Spleen (tissue), 11 donors: ENCODE measurements around the gene THSD4. TPM values are rescaled to one million over a fixed set of nuclear protein-coding genes. Genes with fewer than 3 reads are reported as not detected.

Experiments used
- DNase-seq: peaks from one replicate; pipeline ENCODE4 v3.0.0-alpha.2; 2020
- H3K27ac ChIP-seq, 8 donors: fragments of 200-600 bp; sonication (generic) in 7 of 8; 1 replicate in 4 of 8; 2 replicates in 4 of 8; pipeline versions ENCODE4 v1.5.0 to v1.8.0; 2016 to 2021; ENCODE audit warnings: inconsistent platforms in 4 of 8, mild to moderate bottlenecking in 4 of 8, moderate library complexity in 1 of 8
- H3K27me3 ChIP-seq, 7 donors: fragments of 200-600 bp; sonication (generic) in 6 of 7; replicated peaks in 1 of 7; 1 replicate in 4 of 7; 2 replicates in 3 of 7; pipeline versions ENCODE4 v1.5.0 to v1.8.0; 2016 to 2021; ENCODE audit warnings: inconsistent platforms in 3 of 7, mild to moderate bottlenecking in 1 of 7
- H3K36me3 ChIP-seq, 6 donors: fragments of 200-600 bp; sonication (generic) in 5 of 6; 1 replicate in 4 of 6; 2 replicates in 2 of 6; pipeline versions ENCODE4 v1.5.0 to v1.8.0; 2016 to 2021; ENCODE audit warnings: inconsistent platforms in 2 of 6
- H3K4me1 ChIP-seq, 6 donors: fragments of 200-600 bp; sonication (generic) in 5 of 6; 1 replicate in 3 of 6; 2 replicates in 3 of 6; pipeline versions ENCODE4 v1.5.0 to v1.8.0; 2016 to 2021; ENCODE audit warnings: inconsistent platforms in 3 of 6
- H3K4me3 ChIP-seq, 8 donors: fragments of 200-600 bp; sonication (generic) in 7 of 8; 1 replicate in 4 of 8; 2 replicates in 4 of 8; pipeline versions ENCODE4 v1.5.0 to v1.8.0; 2016 to 2021; ENCODE audit warnings: inconsistent platforms in 4 of 8, mild to moderate bottlenecking in 4 of 8, moderate library complexity in 2 of 8
- H3K9me3 ChIP-seq, 8 donors: fragments of 200-600 bp; sonication (generic) in 7 of 8; 1 replicate in 4 of 8; 2 replicates in 4 of 8; pipeline versions ENCODE4 v1.5.0 to v1.8.0; 2016 to 2021; ENCODE audit warnings: inconsistent platforms in 4 of 8
- POLR2A ChIP-seq, 3 donors: fragments of 450-650 bp; IDR thresholded peaks; one replicate each; pipeline ENCODE4 v1.5.1; 2017; ENCODE audit warnings: antibody characterized with exemption in 3 of 3, mild to moderate bottlenecking in 1 of 3
- POLR2AphosphoS5 ChIP-seq, 3 donors: sonication (generic); formaldehyde crosslinking; IDR thresholded peaks; one replicate each; pipeline ENCODE4 v1.5.1; 2017; ENCODE audit warnings: antibody characterized with exemption in 3 of 3
- WGBS, 5 donors: extraction: QIAGEN DNeasy Blood & Tissue Kit in 3 of 5; methylation state at CpG; one replicate each; pipeline versions ENCODE4 v1.1.5 to v1.1.7; 2013 to 2018; 5-methylcytosine and 5-hydroxymethylcytosine counted together
- intact Hi-C: fragments of 100-400 bp; cut with DNase I; formaldehyde crosslinking; loops from one replicate; pipeline ENCODE4 v1.15.0; 2023; ENCODE audit warnings: low total_unique reads
- polyA plus RNA-seq, 3 donors: library from polyadenylated mRNA; stranded (reverse); fragments of 200-250 nt; gene quantifications; one replicate each; pipeline ENCODE4 v1.2.1, GENCODE V29; 2013
- total RNA-seq, 7 donors: library from RNA; depleted of rRNA in 3 of 7; stranded (reverse); fragments of >200 nt in 3 of 7; fragmentation: NEBNext Ultra II Directional in 4 of 7; extraction: Animal tissue kit (Norgen Biotek cat#: 25700) in 4 of 7; gene quantifications; one replicate each; pipeline versions ENCODE4 v1.1.0 to v1.2.1, GENCODE V29; 2016 to 2021
- TF ChIP-seq, protein P1 (sequence below), 11 experiments: fragments of 200-600 bp in 7 of 11; fragments of 450-650 bp in 4 of 11; sonication (generic) in 4 of 11; IDR thresholded peaks in 8 of 11; conservative IDR thresholded peaks in 3 of 11; 1 replicate in 7 of 11; 2 replicates in 4 of 11; pipeline versions ENCODE4 v1.4.0 to v1.8.0; 2016 to 2021; ENCODE audit warnings: antibody characterized with exemption in 11 of 11, inconsistent platforms in 4 of 11, mild to moderate bottlenecking in 1 of 11
- donor health status: healthy with polysubstance abuse.
- donor health status: DM: no; HTN: no; CAD: no; lungs with moderate emphysema.
- donor health status: DM: no; HTN: no; CAD: no.
- donor health status: Bipolar disorder and iron deficiency.
- donor health status: healthy.
- donor health status: DM: no; HTN: no; CAD: no.
- donor health status: DM: yes; HTN: yes; CAD: no.

THSD4 gene
- total and polyA plus RNA-seq, 10 donors, result 0.29 to 11.3 (median 3.4) TPM

DNA sequence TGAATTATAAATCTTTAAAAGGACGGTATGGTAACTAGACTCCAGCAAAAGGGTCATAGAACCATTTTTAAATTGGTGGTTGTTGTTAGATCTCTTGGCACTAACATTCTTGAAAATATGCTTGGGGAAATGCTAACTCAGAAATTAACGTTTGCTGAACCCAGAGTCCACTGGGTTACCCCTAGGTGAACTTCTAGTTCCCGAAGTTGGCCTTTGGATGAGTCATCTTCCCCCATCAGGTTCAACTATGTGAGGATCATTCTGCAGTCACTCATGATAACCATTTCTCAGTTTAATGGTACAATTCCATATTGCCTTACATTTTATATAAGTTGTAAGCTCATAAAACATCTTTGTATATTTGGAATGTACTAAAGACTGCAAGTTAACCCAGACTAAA is 204.7 kb downstream of the THSD4 start:
- TF ChIP-seq POLR2A (IDR thresholded peaks at IDR 0.05) (no peak), POLR2AphosphoS5 (IDR thresholded peaks at IDR 0.05) (no peak)
- TF ChIP-seq, protein P1, sequence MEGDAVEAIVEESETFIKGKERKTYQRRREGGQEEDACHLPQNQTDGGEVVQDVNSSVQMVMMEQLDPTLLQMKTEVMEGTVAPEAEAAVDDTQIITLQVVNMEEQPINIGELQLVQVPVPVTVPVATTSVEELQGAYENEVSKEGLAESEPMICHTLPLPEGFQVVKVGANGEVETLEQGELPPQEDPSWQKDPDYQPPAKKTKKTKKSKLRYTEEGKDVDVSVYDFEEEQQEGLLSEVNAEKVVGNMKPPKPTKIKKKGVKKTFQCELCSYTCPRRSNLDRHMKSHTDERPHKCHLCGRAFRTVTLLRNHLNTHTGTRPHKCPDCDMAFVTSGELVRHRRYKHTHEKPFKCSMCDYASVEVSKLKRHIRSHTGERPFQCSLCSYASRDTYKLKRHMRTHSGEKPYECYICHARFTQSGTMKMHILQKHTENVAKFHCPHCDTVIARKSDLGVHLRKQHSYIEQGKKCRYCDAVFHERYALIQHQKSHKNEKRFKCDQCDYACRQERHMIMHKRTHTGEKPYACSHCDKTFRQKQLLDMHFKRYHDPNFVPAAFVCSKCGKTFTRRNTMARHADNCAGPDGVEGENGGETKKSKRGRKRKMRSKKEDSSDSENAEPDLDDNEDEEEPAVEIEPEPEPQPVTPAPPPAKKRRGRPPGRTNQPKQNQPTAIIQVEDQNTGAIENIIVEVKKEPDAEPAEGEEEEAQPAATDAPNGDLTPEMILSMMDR (IDR thresholded peaks at IDR 0.05 in 8 of 11, conservative IDR thresholded peaks at IDR 0.05 in 3 of 11), result no peak
- intact Hi-C loops, result no loop called here
- Histone ChIP-seq H3K9me3 (peaks cover 0 to 6% (median 0%) of the 10 kb centered on the region in 8 donors), H3K36me3 (no peaks in the 10 kb centered on the region), H3K27ac (no peak overlapping the region), H3K27me3 (no peaks in the 10 kb centered on the region), H3K4me3 (no peak overlapping the region), H3K4me1 (no peaks in the 10 kb centered on the region)
- 84 to 91% (median 88%) methylated on average over 3 of the region's 3 CpGs for WGBS, 5 donors
- no peak for DNase-seq

DNA sequence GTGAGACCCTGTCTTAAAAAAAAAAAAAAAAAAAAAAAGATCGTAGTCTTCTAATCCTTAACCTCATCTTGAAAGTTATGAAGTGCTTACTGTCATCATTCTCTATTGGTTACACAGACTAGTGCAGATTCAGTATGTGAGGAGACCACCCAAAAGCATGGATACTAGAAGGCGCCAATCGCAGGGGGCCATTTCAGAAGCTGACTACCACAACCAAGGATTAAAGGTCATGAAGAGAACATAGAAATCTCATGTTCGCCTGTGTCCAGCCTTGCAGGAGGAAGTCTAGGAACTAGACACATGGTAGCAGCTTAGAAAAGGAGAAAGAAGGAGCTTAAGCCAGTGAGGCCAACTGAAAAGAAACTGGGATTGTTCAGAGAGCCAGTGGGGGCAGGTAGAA is 207.8 kb downstream of the THSD4 start:
- intact Hi-C loops, result no loop called here
- TF ChIP-seq POLR2A (IDR thresholded peaks at IDR 0.05) (no peak), POLR2AphosphoS5 (IDR thresholded peaks at IDR 0.05) (no peak)
- TF ChIP-seq, protein P1 (IDR thresholded peaks at IDR 0.05 in 8 of 11, conservative IDR thresholded peaks at IDR 0.05 in 3 of 11), result no peak
- no peaks in the 10 kb centered on the region for H3K27me3 ChIP-seq
- no peak overlapping the region for H3K27ac ChIP-seq
- H3K9me3 ChIP-seq, result no peaks in the 10 kb centered on the region
- H3K4me1 ChIP-seq, result no peaks in the 10 kb centered on the region
- H3K4me3 ChIP-seq, result no peak overlapping the region
- no peaks in the 10 kb centered on the region for H3K36me3 ChIP-seq
- 79 to 94% (median 87%) methylated on average over 4 of the region's 4 CpGs for WGBS, 5 donors
- DNase-seq, result no peak

DNA sequence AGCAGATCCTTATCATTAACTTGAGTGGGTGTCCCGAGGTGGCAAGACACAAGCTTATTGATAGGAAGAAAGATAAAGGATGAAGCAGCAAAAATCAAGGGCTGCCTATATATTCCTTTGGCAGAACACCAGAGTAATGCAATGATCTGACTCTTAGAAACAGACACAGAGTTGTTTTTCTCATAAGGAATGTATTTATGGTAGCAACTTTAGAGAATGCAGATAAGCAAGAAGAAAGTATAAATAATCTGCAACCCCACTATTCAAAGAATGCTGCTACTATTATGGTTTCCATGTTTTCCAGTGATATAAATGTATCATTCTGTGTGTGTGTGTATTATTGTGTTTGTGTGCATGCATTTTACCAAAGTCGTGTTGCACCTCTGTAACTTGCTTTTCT is 208.3 kb downstream of the THSD4 start:
- H3K36me3 ChIP-seq, result no peaks in the 10 kb centered on the region
- no peak for DNase-seq
- no peaks in the 10 kb centered on the region for H3K9me3 ChIP-seq
- H3K27ac ChIP-seq, result no peak overlapping the region
- 43 to 71% (median 56%) methylated on average over 2 of the region's 2 CpGs for WGBS, 5 donors
- no peak overlapping the region for H3K4me3 ChIP-seq
- H3K27me3 ChIP-seq, result no peaks in the 10 kb centered on the region
- intact Hi-C loops, result no loop called here
- no peaks in the 10 kb centered on the region for H3K4me1 ChIP-seq
- no peak for TF ChIP-seq POLR2AphosphoS5 (IDR thresholded peaks at IDR 0.05)
- no peak for TF ChIP-seq POLR2A (IDR thresholded peaks at IDR 0.05)
- TF ChIP-seq, protein P1 (IDR thresholded peaks at IDR 0.05 in 8 of 11, conservative IDR thresholded peaks at IDR 0.05 in 3 of 11), result no peak

DNA sequence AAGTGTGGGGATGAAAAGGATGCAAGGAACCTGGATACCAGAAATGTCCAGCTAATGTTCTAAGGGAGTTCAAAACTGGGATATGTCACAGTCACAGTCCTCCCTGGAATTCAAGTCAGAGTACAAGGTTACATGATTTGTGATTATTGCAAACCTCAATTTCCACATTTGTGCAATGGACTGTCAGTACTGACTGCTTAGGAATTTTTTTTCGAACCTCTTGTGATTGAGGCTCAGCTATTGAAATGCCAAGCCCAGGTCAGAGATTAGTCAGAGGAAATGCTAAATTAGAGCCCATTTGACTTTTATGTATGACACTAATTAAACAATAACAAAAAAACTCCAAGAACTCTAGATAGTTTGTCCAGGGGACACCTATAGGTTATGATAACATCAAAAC is 210.2 kb downstream of the THSD4 start:
- no peak for TF ChIP-seq POLR2A (IDR thresholded peaks at IDR 0.05)
- TF ChIP-seq, protein P1 (IDR thresholded peaks at IDR 0.05 in 8 of 11, conservative IDR thresholded peaks at IDR 0.05 in 3 of 11), result no peak
- no peak for TF ChIP-seq POLR2AphosphoS5 (IDR thresholded peaks at IDR 0.05)
- Histone ChIP-seq H3K36me3 (no peaks in the 10 kb centered on the region), H3K9me3 (no peaks in the 10 kb centered on the region), H3K4me3 (no peak overlapping the region), H3K27ac (no peak overlapping the region), H3K4me1 (no peaks in the 10 kb centered on the region), H3K27me3 (no peaks in the 10 kb centered on the region)
- no peak for DNase-seq
- 48 to 74% (median 63%) methylated on average over 1 of the region's 1 CpG for WGBS, 5 donors
- intact Hi-C loops, result no loop called here
